Lung (tissue), 12 donors: Measurements from ENCODE around the gene PTPRD. TPM values are rescaled to one million over a fixed set of nuclear protein-coding genes. Genes with fewer than 3 reads are reported as not detected.

Experiments used
- ATAC-seq: fragments of 200-7000 bp; cut with Tn5 transposase; one replicate; pipeline ENCODE4 v1.9.1; 2020; ENCODE audit warnings: moderate number of reproducible peaks; ENCODE audit not compliant: insufficient read depth, low FRiP score
- DNase-seq, 3 donors: peaks; one replicate each; pipeline ENCODE4 v3.0.0-alpha.2; 2013 to 2017
- H3K27ac ChIP-seq, 2 donors: one replicate each; pipeline ENCODE4 v1.5.1; 2013; ENCODE audit warnings: mild to moderate bottlenecking in 2 of 2, moderate library complexity in 2 of 2, control low read depth in 1 of 2, inconsistent platforms in 1 of 2, low read depth in 1 of 2, low read length in 1 of 2
- H3K27me3 ChIP-seq, 3 donors: one replicate each; pipeline ENCODE4 v1.5.1; 2013; ENCODE audit warnings: low read length in 2 of 3; ENCODE audit not compliant: control insufficient read depth in 3 of 3, insufficient read depth in 3 of 3
- H3K36me3 ChIP-seq, 4 donors: one replicate each; pipeline ENCODE4 v1.5.1; 2013; ENCODE audit warnings: low read length in 4 of 4, mild to moderate bottlenecking in 1 of 4, moderate library complexity in 1 of 4; ENCODE audit not compliant: control insufficient read depth in 4 of 4, insufficient read depth in 4 of 4
- H3K4me1 ChIP-seq, 5 donors: one replicate each; pipeline ENCODE4 v1.5.1; 2013; ENCODE audit warnings: low read length in 5 of 5, mild to moderate bottlenecking in 2 of 5, moderate library complexity in 1 of 5; ENCODE audit not compliant: control insufficient read depth in 5 of 5, insufficient read depth in 5 of 5
- H3K4me3 ChIP-seq: one replicate; pipeline ENCODE4 v1.5.1; 2013; ENCODE audit warnings: mild to moderate bottlenecking, control low read depth, moderate library complexity
- H3K9ac ChIP-seq, 2 donors: one replicate each; pipeline ENCODE4 v1.5.1; 2013; ENCODE audit warnings: low read length in 2 of 2, control low read depth in 1 of 2; ENCODE audit not compliant: insufficient read depth in 1 of 2
- H3K9me3 ChIP-seq, 4 donors: one replicate each; pipeline ENCODE4 v1.5.1; 2013; ENCODE audit warnings: low read length in 3 of 4, mild to moderate bottlenecking in 1 of 4, moderate library complexity in 1 of 4; ENCODE audit not compliant: control insufficient read depth in 4 of 4, insufficient read depth in 3 of 4
- WGBS, 2 donors: extraction: QIAGEN DNeasy Blood & Tissue Kit; methylation state at CpG; one replicate each; pipeline ENCODE4 v1.1.7; 2013; 5-methylcytosine and 5-hydroxymethylcytosine counted together
- polyA plus RNA-seq, 2 donors: library from polyadenylated mRNA; stranded (reverse); fragments of 200-250 nt; gene quantifications; one replicate each; pipeline ENCODE4 v1.2.1, GENCODE V29; 2013
- total RNA-seq, 2 donors: library from RNA; depleted of rRNA in 1 of 2; stranded (reverse); fragments of >200 nt in 1 of 2; gene quantifications; one replicate each; pipeline ENCODE4 v1.2.1, GENCODE V29; 2014 to 2021
- TF ChIP-seq, protein P1 (sequence below): IDR thresholded peaks from 2 replicates; pipeline ENCODE4 v1.5.1; 2012; ENCODE audit warnings: mild to moderate bottlenecking; ENCODE audit errors: control extremely low read depth, extremely low read depth
- donor health status: control.
- donor health status: control.
- donor health status: Bipolar disorder and iron deficiency.
- donor health status: healthy.
- donor health status: DM: yes; HTN: yes; CAD: no.

PTPRD gene
- total and polyA plus RNA-seq, 4 donors, result 1.9 to 145 (median 13.7) TPM

DNA sequence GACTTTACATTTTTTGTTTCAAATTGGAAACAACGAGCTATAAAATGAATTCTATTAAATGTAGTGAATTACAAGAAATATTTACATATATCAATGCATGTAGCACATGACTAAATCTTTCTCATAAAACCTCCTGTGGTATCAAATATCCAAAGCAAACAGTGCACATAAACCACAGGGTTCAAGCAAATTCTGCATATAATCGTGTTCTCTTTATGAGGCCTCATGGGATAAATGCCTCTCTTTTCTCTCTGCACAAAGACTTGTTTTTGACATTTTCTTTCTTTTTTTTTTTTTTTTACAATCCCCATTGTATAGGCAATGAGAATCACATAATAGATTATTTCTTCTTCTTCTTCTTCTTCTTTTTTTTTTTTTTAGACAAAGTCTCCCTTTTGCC, 1696.0 kb downstream of the PTPRD start:
- H3K4me3 ChIP-seq, result no peak overlapping the region
- no peaks in the 10 kb centered on the region for H3K36me3 ChIP-seq
- H3K4me1 ChIP-seq, result peaks cover 0 to 3% (median 0%) of the 10 kb centered on the region in 5 donors
- no peak for DNase-seq
- no peak for ATAC-seq
- no peak overlapping the region for H3K27ac ChIP-seq
- 86 to 89% methylated on average over 2 of the region's 2 CpGs for whole genome bisulfite sequencing, 2 donors
- no peak overlapping the region for H3K9ac ChIP-seq
- no peaks in the 10 kb centered on the region for H3K27me3 ChIP-seq
- TF ChIP-seq, protein P1, sequence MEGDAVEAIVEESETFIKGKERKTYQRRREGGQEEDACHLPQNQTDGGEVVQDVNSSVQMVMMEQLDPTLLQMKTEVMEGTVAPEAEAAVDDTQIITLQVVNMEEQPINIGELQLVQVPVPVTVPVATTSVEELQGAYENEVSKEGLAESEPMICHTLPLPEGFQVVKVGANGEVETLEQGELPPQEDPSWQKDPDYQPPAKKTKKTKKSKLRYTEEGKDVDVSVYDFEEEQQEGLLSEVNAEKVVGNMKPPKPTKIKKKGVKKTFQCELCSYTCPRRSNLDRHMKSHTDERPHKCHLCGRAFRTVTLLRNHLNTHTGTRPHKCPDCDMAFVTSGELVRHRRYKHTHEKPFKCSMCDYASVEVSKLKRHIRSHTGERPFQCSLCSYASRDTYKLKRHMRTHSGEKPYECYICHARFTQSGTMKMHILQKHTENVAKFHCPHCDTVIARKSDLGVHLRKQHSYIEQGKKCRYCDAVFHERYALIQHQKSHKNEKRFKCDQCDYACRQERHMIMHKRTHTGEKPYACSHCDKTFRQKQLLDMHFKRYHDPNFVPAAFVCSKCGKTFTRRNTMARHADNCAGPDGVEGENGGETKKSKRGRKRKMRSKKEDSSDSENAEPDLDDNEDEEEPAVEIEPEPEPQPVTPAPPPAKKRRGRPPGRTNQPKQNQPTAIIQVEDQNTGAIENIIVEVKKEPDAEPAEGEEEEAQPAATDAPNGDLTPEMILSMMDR, result no peak
- no peaks in the 10 kb centered on the region for H3K9me3 ChIP-seq

- Histone ChIP-seq H3K9me3 (no peaks in the 10 kb centered on the region), H3K4me3 (no peak overlapping the region), H3K4me1 (peaks cover 0 to 15% (median 0%) of the 10 kb centered on the region in 5 donors), H3K27ac (no peak overlapping the region), H3K27me3 (no peaks in the 10 kb centered on the region), H3K36me3 (no peaks in the 10 kb centered on the region), H3K9ac (no peak overlapping the region)
- DNase-seq (no peak), ATAC-seq (no peak)
- TF ChIP-seq, protein P1, result no peak
These were observed 1704.9 kb downstream of the PTPRD start for GRCh38 chr9:8907868-8908267.

GRCh38 chr9:8905731-8906130, 1707.1 kb downstream of the PTPRD start:
- peak in 2 of 3 donors; percentile 60 to 72 for DNase-seq
- H3K4me3 ChIP-seq, result no peak overlapping the region
- H3K4me1 ChIP-seq, result peaks cover 0 to 21% (median 0%) of the 10 kb centered on the region in 5 donors
- no peak overlapping the region for H3K9ac ChIP-seq
- TF ChIP-seq, protein P1, result no peak
- no peaks in the 10 kb centered on the region for H3K36me3 ChIP-seq
- H3K27me3 ChIP-seq, result no peaks in the 10 kb centered on the region
- H3K9me3 ChIP-seq, result no peaks in the 10 kb centered on the region
- 56 to 61% methylated on average over 3 of the region's 3 CpGs for WGBS, 2 donors
- H3K27ac ChIP-seq, result no peak overlapping the region
- no peak for ATAC-seq
